Tibial nerve (tissue), 4 donors: Measurements from ENCODE around the gene OTX1.

Experiments used
- CTCF ChIP-seq, 5 experiments: fragments of 200-600 bp in 3 of 5; fragments of 450-650 bp in 2 of 5; sonication (generic) in 3 of 5; IDR thresholded peaks; one replicate each; pipeline ENCODE4 v1.5.1; 2016 to 2019; ENCODE audit warnings: antibody characterized with exemption in 5 of 5, mild to moderate bottlenecking in 3 of 5, moderate library complexity in 2 of 5
- EP300 ChIP-seq, 2 donors: sonication (generic); formaldehyde crosslinking; IDR thresholded peaks; one replicate each; pipeline ENCODE4 v1.6.1; 2017; ENCODE audit warnings: antibody characterized with exemption in 2 of 2, mild to moderate bottlenecking in 1 of 2
- POLR2A ChIP-seq, 2 donors: fragments of 450-650 bp; IDR thresholded peaks; one replicate each; pipeline ENCODE4 v1.6.1; 2017; ENCODE audit warnings: antibody characterized with exemption in 2 of 2, mild to moderate bottlenecking in 2 of 2, moderate library complexity in 2 of 2

- no peak for TF ChIP-seq POLR2A (IDR thresholded peaks at IDR 0.05)
- TF ChIP-seq CTCF (IDR thresholded peaks at IDR 0.05) = no peak
- TF ChIP-seq EP300 (IDR thresholded peaks at IDR 0.05) = no peak
Measured at GRCh38 chr2:63044362-63045327, 6.0 kb upstream of the OTX1 start.
